ENCODE measurements around the gene TMEM45B. TPM values are rescaled to one million over a fixed set of nuclear protein-coding genes. Genes with fewer than 3 reads are reported as not detected.
"Not testable (repeated sequence)": the region's sequence is repeated elsewhere in the genome, so short reads cannot be mapped to it uniquely, and the experiment has no call there.

The TMEM45B gene
- total RNA-seq, 5 donors from 2014 or later (not counting 1 experiment from before 2014, with no cell fraction given): 1.4 to 22.7 (median 14.3) TPM

- no peaks in the 10 kb centered on the region for H3K36me3 ChIP-seq (ENCODE audit: control insufficient read depth in 2 of 2, extremely low read depth in 1 of 2, insufficient read depth in 1 of 2, low read length in 1 of 2)
- H3K4me3 Mint-ChIP-seq: no peak overlapping the region
- H3K4me3 ChIP-seq (ENCODE audit: control insufficient read depth in 1 of 2, extremely low read depth in 1 of 2, low read length in 1 of 2): no peak overlapping the region
- POLR2A ChIA-PET: no interaction called here
- CTCF ChIA-PET: interaction anchor here in 1 of 2 donors (0.7 to 1.3 kb wide), 2 partner anchors 47 to 525 kb away, joined by 3 read pairs; no protein-coding TSS in a partner anchor
- H3K27me3 ChIP-seq (replicated peaks in 1 of 2; ENCODE audit: control insufficient read depth in 2 of 2, extremely low read depth in 1 of 2, insufficient read depth in 2 of 2, low read length in 1 of 2): no peaks in the 10 kb centered on the region
- H3K27ac ChIP-seq (ENCODE audit: low read length): no peak overlapping the region
- H3K9me3 ChIP-seq: peaks cover 2% of the 10 kb centered on the region
- ATAC-seq (replicated peaks in 1 of 4) (no peak), DNase-seq (no peak)
- H3K9me3 Mint-ChIP-seq: peaks cover 18 to 25% (median 21%) of the 10 kb centered on the region in 3 donors
- H3K4me1 ChIP-seq (ENCODE audit: control insufficient read depth in 1 of 2, extremely low read depth in 1 of 2, insufficient read depth in 2 of 2, low read length in 2 of 2): peaks cover 7 to 10% of the 10 kb centered on the region in 2 experiments
- H3K36me3 Mint-ChIP-seq: peaks cover 24% of the 10 kb centered on the region
- peaks cover 1 to 5% of the 10 kb centered on the region in 2 donors for H3K27me3 Mint-ChIP-seq
- peaks cover 21 to 58% (median 48%) of the 10 kb centered on the region in 3 donors for H3K4me1 Mint-ChIP-seq
- no peak overlapping the region for H3K27ac Mint-ChIP-seq
These were observed 15.0 kb upstream of the TMEM45B start for GRCh38 chr11:129800655-129801054.

- H3K4me1 Mint-ChIP-seq: peaks cover 27 to 73% (median 61%) of the 10 kb centered on the region in 3 donors
- no peak for DNase-seq
- peaks cover 14 to 24% (median 17%) of the 10 kb centered on the region in 3 donors for H3K9me3 Mint-ChIP-seq
These were observed 12.1 kb upstream of the TMEM45B start for GRCh38 chr11:129803533-129803932.

GRCh38 chr11:129804012-129804411 lies 11.6 kb upstream of the TMEM45B start:
- POLR2A ChIA-PET: no interaction called here
- peaks cover 7 to 10% of the 10 kb centered on the region in 2 experiments for H3K4me1 ChIP-seq (ENCODE audit: control insufficient read depth in 1 of 2, extremely low read depth in 1 of 2, insufficient read depth in 2 of 2, low read length in 2 of 2)
- CTCF ChIA-PET: no interaction called here
- H3K36me3 ChIP-seq (ENCODE audit: control insufficient read depth in 2 of 2, extremely low read depth in 1 of 2, insufficient read depth in 1 of 2, low read length in 1 of 2): no peaks in the 10 kb centered on the region
- Mint-ChIP-seq H3K36me3 (peaks cover 23% of the 10 kb centered on the region), H3K27ac (peak overlapping the region; percentile 93 to 95), H3K9me3 (peaks cover 9 to 21% (median 14%) of the 10 kb centered on the region in 3 donors), H3K27me3 (peaks cover 0 to 3% of the 10 kb centered on the region in 2 donors), H3K4me1 (peaks cover 27 to 69% (median 58%) of the 10 kb centered on the region in 3 donors), H3K4me3 (peak overlapping the region; percentile 59 to 65 (median 63))
- no peak overlapping the region for H3K4me3 ChIP-seq (ENCODE audit: control insufficient read depth in 1 of 2, extremely low read depth in 1 of 2, low read length in 1 of 2)
- H3K27me3 ChIP-seq (replicated peaks in 1 of 2; ENCODE audit: control insufficient read depth in 2 of 2, extremely low read depth in 1 of 2, insufficient read depth in 2 of 2, low read length in 1 of 2): no peaks in the 10 kb centered on the region
- peak overlapping the region; percentile 18 for H3K27ac ChIP-seq (ENCODE audit: low read length)
- ATAC-seq (replicated peaks in 1 of 4) (peak; percentile 77 to 99 (median 98)), DNase-seq (peak in 26 of 35 experiments; percentile 11 to 67 (median 27))
- H3K9me3 ChIP-seq: peaks cover 2% of the 10 kb centered on the region
- 20% methylated on average over 3 of the region's 3 CpGs for WGBS (ENCODE audit: insufficient coverage)

More at GRCh38 chr11:129803533-129803932, 12.1 kb upstream of the TMEM45B start:
- WGBS (ENCODE audit: insufficient coverage): 79% methylated on average over 2 of the region's 4 CpGs
- Mint-ChIP-seq H3K27me3 (peaks cover 0 to 3% of the 10 kb centered on the region in 2 donors), H3K4me3 (peak overlapping the region; percentile 59 to 65 (median 63)), H3K36me3 (peaks cover 26% of the 10 kb centered on the region), H3K27ac (peak overlapping the region; percentile 93 to 95)
- ChIA-PET POLR2A (interaction anchor here in 1 of 2 donors (0.6 kb wide), 1 partner anchor 13 kb away, joined by 5 read pairs; no protein-coding TSS in a partner anchor), CTCF (interaction anchor here in 1 of 2 donors (1.2 kb wide), 1 partner anchor 37 kb away, joined by 3 read pairs; no protein-coding TSS in a partner anchor)
- no peak overlapping the region for H3K4me3 ChIP-seq (ENCODE audit: control insufficient read depth in 1 of 2, extremely low read depth in 1 of 2, low read length in 1 of 2)
- H3K4me1 ChIP-seq (ENCODE audit: control insufficient read depth in 1 of 2, extremely low read depth in 1 of 2, insufficient read depth in 2 of 2, low read length in 2 of 2): peaks cover 7 to 10% of the 10 kb centered on the region in 2 experiments
- peaks cover 2% of the 10 kb centered on the region for H3K9me3 ChIP-seq
- peak in 2 of 4 experiments; percentile 4 to 22 for ATAC-seq (replicated peaks in 1 of 4)
- no peak overlapping the region for H3K27ac ChIP-seq (ENCODE audit: low read length)
- no peaks in the 10 kb centered on the region for H3K27me3 ChIP-seq (replicated peaks in 1 of 2; ENCODE audit: control insufficient read depth in 2 of 2, extremely low read depth in 1 of 2, insufficient read depth in 2 of 2, low read length in 1 of 2)
- H3K36me3 ChIP-seq (ENCODE audit: control insufficient read depth in 2 of 2, extremely low read depth in 1 of 2, insufficient read depth in 1 of 2, low read length in 1 of 2): no peaks in the 10 kb centered on the region

GRCh38 chr11:129808241-129808640 lies 7.4 kb upstream of the TMEM45B start:
- H3K27ac Mint-ChIP-seq; H3K27me3 ChIP-seq (replicated peaks in 1 of 2; ENCODE audit: control insufficient read depth in 2 of 2, extremely low read depth in 1 of 2, insufficient read depth in 2 of 2, low read length in 1 of 2); CTCF ChIA-PET; POLR2A ChIA-PET; H3K4me1 ChIP-seq (ENCODE audit: control insufficient read depth in 1 of 2, extremely low read depth in 1 of 2, insufficient read depth in 2 of 2, low read length in 2 of 2); H3K4me3 Mint-ChIP-seq; DNase-seq; H3K36me3 ChIP-seq (ENCODE audit: control insufficient read depth in 2 of 2, extremely low read depth in 1 of 2, insufficient read depth in 1 of 2, low read length in 1 of 2); H3K27ac ChIP-seq (ENCODE audit: low read length); ATAC-seq (replicated peaks in 1 of 4); H3K4me3 ChIP-seq (ENCODE audit: control insufficient read depth in 1 of 2, extremely low read depth in 1 of 2, low read length in 1 of 2); H3K27me3 Mint-ChIP-seq; H3K9me3 ChIP-seq: not testable (repeated sequence)
- Mint-ChIP-seq H3K36me3 (peaks cover 19% of the 10 kb centered on the region), H3K4me1 (peaks cover 22 to 70% (median 55%) of the 10 kb centered on the region in 3 donors), H3K9me3 (peaks cover 3 to 23% (median 3%) of the 10 kb centered on the region in 3 donors)
- 100% methylated on average over 1 of the region's 2 CpGs for WGBS (ENCODE audit: insufficient coverage)

GRCh38 chr11:129813231-129813791 lies 2.3 kb upstream of the TMEM45B start:
- WGBS (ENCODE audit: insufficient coverage): 96% methylated on average over 9 of the region's 12 CpGs
- Histone ChIP-seq H3K27me3 (replicated peaks in 1 of 2; ENCODE audit: control insufficient read depth in 2 of 2, extremely low read depth in 1 of 2, insufficient read depth in 2 of 2, low read length in 1 of 2) (peaks cover 0 to 23% of the 10 kb centered on the region in 2 experiments), H3K36me3 (ENCODE audit: control insufficient read depth in 2 of 2, extremely low read depth in 1 of 2, insufficient read depth in 1 of 2, low read length in 1 of 2) (no peaks in the 10 kb centered on the region), H3K9me3 (no peaks in the 10 kb centered on the region), H3K27ac (ENCODE audit: low read length) (no peak overlapping the region), H3K4me3 (ENCODE audit: control insufficient read depth in 1 of 2, extremely low read depth in 1 of 2, low read length in 1 of 2) (peak overlapping the region in 1 of 2 donors; percentile 47), H3K4me1 (ENCODE audit: control insufficient read depth in 1 of 2, extremely low read depth in 1 of 2, insufficient read depth in 2 of 2, low read length in 2 of 2) (peaks cover 3 to 31% of the 10 kb centered on the region in 2 experiments)
- H3K36me3 Mint-ChIP-seq: peaks cover 15% of the 10 kb centered on the region
- CTCF ChIA-PET: interaction anchor here in 1 of 2 donors (1.2 kb wide), 1 partner anchor 27 kb away, joined by 4 read pairs; no protein-coding TSS in a partner anchor
- H3K9me3 Mint-ChIP-seq: peaks cover 0 to 22% (median 3%) of the 10 kb centered on the region in 3 donors
- H3K27ac Mint-ChIP-seq: peak overlapping the region; percentile 88 to 95
- H3K4me1 Mint-ChIP-seq: peaks cover 32 to 64% (median 58%) of the 10 kb centered on the region in 3 donors
- ATAC-seq (replicated peaks in 1 of 4): no peak
- H3K4me3 Mint-ChIP-seq: peak overlapping the region; percentile 80 to 92 (median 80)
- DNase-seq: no peak
- POLR2A ChIA-PET: no interaction called here
- peaks cover 12% of the 10 kb centered on the region in 2 donors for H3K27me3 Mint-ChIP-seq

GRCh38 chr11:129814244-129815014 lies 1.2 kb upstream of the TMEM45B start:
- DNase-seq (peak; percentile 42 to 81 (median 68)), ATAC-seq (replicated peaks in 1 of 4) (peak; percentile 76 to 83 (median 78))
- Mint-ChIP-seq H3K27me3 (peaks cover 12 to 14% of the 10 kb centered on the region in 2 donors), H3K36me3 (peaks cover 9% of the 10 kb centered on the region), H3K9me3 (peaks cover 0 to 15% (median 0%) of the 10 kb centered on the region in 3 donors), H3K4me1 (peaks cover 41 to 74% (median 66%) of the 10 kb centered on the region in 3 donors), H3K4me3 (peak overlapping the region; percentile 80 to 92 (median 80)), H3K27ac (peak overlapping the region; percentile 88 to 95)
- peaks cover 0 to 26% of the 10 kb centered on the region in 2 experiments for H3K27me3 ChIP-seq (replicated peaks in 1 of 2; ENCODE audit: control insufficient read depth in 2 of 2, extremely low read depth in 1 of 2, insufficient read depth in 2 of 2, low read length in 1 of 2)
- no peaks in the 10 kb centered on the region for H3K9me3 ChIP-seq
- WGBS (ENCODE audit: insufficient coverage): 18% methylated on average over 15 of the region's 24 CpGs
- ChIA-PET POLR2A (interaction anchor here (0.5 to 0.7 kb wide), 5 partner anchors 16 to 1243 kb away, joined by 3 to 10 read pairs (median 3); no protein-coding TSS in a partner anchor), CTCF (interaction anchor here (0.9 to 1.5 kb wide), 3 partner anchors 28 to 188 kb away, joined by 4 to 17 read pairs (median 4); partner anchors contain the start of gene PRDM10 (in 1 of the 2))
- H3K36me3 ChIP-seq (ENCODE audit: control insufficient read depth in 2 of 2, extremely low read depth in 1 of 2, insufficient read depth in 1 of 2, low read length in 1 of 2): no peaks in the 10 kb centered on the region
- peak overlapping the region; percentile 70 for H3K27ac ChIP-seq (ENCODE audit: low read length)
- H3K4me1 ChIP-seq (ENCODE audit: control insufficient read depth in 1 of 2, extremely low read depth in 1 of 2, insufficient read depth in 2 of 2, low read length in 2 of 2): peaks cover 3 to 31% of the 10 kb centered on the region in 2 experiments
- H3K4me3 ChIP-seq (ENCODE audit: control insufficient read depth in 1 of 2, extremely low read depth in 1 of 2, low read length in 1 of 2): peak overlapping the region; percentile 17 to 47

Measured in T-cell (primary cell).